ENCODE results near the gene LRRC26.

- TF ChIP-seq, protein P1, sequence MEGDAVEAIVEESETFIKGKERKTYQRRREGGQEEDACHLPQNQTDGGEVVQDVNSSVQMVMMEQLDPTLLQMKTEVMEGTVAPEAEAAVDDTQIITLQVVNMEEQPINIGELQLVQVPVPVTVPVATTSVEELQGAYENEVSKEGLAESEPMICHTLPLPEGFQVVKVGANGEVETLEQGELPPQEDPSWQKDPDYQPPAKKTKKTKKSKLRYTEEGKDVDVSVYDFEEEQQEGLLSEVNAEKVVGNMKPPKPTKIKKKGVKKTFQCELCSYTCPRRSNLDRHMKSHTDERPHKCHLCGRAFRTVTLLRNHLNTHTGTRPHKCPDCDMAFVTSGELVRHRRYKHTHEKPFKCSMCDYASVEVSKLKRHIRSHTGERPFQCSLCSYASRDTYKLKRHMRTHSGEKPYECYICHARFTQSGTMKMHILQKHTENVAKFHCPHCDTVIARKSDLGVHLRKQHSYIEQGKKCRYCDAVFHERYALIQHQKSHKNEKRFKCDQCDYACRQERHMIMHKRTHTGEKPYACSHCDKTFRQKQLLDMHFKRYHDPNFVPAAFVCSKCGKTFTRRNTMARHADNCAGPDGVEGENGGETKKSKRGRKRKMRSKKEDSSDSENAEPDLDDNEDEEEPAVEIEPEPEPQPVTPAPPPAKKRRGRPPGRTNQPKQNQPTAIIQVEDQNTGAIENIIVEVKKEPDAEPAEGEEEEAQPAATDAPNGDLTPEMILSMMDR (IDR thresholded peaks at IDR 0.05; ENCODE audit: insufficient read depth, low read length): no peak
- TF ChIP-seq POLR2AphosphoS5 (IDR thresholded peaks at IDR 0.05; ENCODE audit: low read depth) (no peak), SPI1 (IDR thresholded peaks at IDR 0.05; ENCODE audit: borderline replicate concordance, low read depth) (no peak)
- TF ChIP-seq, protein P2, sequence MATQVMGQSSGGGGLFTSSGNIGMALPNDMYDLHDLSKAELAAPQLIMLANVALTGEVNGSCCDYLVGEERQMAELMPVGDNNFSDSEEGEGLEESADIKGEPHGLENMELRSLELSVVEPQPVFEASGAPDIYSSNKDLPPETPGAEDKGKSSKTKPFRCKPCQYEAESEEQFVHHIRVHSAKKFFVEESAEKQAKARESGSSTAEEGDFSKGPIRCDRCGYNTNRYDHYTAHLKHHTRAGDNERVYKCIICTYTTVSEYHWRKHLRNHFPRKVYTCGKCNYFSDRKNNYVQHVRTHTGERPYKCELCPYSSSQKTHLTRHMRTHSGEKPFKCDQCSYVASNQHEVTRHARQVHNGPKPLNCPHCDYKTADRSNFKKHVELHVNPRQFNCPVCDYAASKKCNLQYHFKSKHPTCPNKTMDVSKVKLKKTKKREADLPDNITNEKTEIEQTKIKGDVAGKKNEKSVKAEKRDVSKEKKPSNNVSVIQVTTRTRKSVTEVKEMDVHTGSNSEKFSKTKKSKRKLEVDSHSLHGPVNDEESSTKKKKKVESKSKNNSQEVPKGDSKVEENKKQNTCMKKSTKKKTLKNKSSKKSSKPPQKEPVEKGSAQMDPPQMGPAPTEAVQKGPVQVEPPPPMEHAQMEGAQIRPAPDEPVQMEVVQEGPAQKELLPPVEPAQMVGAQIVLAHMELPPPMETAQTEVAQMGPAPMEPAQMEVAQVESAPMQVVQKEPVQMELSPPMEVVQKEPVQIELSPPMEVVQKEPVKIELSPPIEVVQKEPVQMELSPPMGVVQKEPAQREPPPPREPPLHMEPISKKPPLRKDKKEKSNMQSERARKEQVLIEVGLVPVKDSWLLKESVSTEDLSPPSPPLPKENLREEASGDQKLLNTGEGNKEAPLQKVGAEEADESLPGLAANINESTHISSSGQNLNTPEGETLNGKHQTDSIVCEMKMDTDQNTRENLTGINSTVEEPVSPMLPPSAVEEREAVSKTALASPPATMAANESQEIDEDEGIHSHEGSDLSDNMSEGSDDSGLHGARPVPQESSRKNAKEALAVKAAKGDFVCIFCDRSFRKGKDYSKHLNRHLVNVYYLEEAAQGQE (IDR thresholded peaks at IDR 0.05; ENCODE audit: insufficient replicate concordance, low read depth): no peak
Observed at GRCh38 chr9:137216188-137216965, 46.5 kb upstream of the LRRC26 start.

All from HL-60 (cell line).